ENCODE data around the gene RPL6. TPM values are rescaled to one million over a fixed set of nuclear protein-coding genes. Genes with fewer than 3 reads are reported as not detected.
"Not testable (repeated sequence)": the region's sequence is repeated elsewhere in the genome, so short reads cannot be mapped to it uniquely, and the experiment has no call there.

Gene RPL6
- polyA plus RNA-seq, 6 donors from 2014 or later = 265 to 541 (median 474) TPM

- no peaks in the 10 kb centered on the region for H3K9me3 Mint-ChIP-seq
These were observed 24.1 kb upstream of the RPL6 start for GRCh38 chr12:112433551-112433950.

DNA sequence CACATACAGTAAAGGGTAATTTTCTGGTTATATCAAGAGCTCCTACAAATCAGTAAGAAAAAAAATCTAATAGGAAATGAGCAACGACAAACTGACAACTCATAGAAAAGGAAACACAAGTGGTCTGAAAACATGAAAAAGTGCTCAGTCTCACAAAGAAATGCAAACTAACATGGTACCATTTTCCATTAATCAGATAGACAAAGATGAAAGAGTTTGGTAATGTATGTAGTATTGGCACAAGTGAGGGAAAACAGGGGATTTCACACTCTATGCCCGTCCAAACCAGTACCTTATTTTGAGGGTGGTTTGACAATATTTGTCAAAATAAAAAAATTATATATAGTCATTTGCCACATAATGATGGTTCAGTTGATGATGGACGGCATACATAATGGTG, 22.6 kb upstream of the RPL6 start:
- H3K27ac Mint-ChIP-seq = peak overlapping the region in 1 of 6 donors; percentile 17
- H3K4me1 Mint-ChIP-seq = peaks cover 0 to 16% (median 10%) of the 10 kb centered on the region in 3 donors
- no peaks in the 10 kb centered on the region for H3K27me3 Mint-ChIP-seq

More at GRCh38 chr12:112433551-112433950, 24.1 kb upstream of the RPL6 start:
- DNase-seq (no peak), ATAC-seq (ENCODE audit: low read depth in 2 of 2) (no peak)
- Mint-ChIP-seq H3K27ac (peak overlapping the region in 2 of 6 donors; percentile 15 to 84), H3K4me3 (peak overlapping the region in 1 of 8 donors; percentile 33), H3K27me3 (no peaks in the 10 kb centered on the region), H3K4me1 (peaks cover 4 to 28% (median 18%) of the 10 kb centered on the region in 3 donors), H3K36me3 (no peaks in the 10 kb centered on the region)

DNA sequence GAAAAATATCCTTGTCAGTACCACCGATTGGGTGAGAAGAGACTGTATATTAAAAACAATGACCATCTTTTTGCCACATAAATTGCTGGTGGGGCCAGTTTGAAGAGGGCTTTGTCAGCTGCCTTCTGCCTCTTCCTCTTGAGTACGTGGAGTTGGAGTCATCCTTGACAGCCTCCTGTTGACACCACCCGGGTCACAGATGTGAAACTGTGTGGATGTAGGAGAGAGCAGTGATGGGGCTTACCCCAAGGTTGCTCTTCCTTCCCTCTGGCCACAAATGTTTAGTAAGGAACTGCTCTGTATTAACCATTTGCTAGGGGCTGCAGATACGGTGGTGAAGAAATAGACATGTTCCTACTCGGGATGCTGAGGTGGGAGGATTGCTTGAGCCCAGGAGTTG, 21.5 kb upstream of the RPL6 start:
- Mint-ChIP-seq H3K4me3 (no peak overlapping the region), H3K4me1 (peaks cover 3 to 17% (median 10%) of the 10 kb centered on the region in 3 donors), H3K27ac (no peak overlapping the region), H3K27me3 (no peaks in the 10 kb centered on the region), H3K9me3 (no peaks in the 10 kb centered on the region), H3K36me3 (no peaks in the 10 kb centered on the region)
- ATAC-seq (ENCODE audit: low read depth in 2 of 2) (no peak), DNase-seq (no peak)

More for the DNA sequence above, 22.6 kb upstream of the RPL6 start:
- Mint-ChIP-seq H3K9me3 (no peaks in the 10 kb centered on the region), H3K36me3 (no peaks in the 10 kb centered on the region), H3K4me3 (no peak overlapping the region)
- DNase-seq (no peak), ATAC-seq (ENCODE audit: low read depth in 2 of 2) (no peak)

DNA sequence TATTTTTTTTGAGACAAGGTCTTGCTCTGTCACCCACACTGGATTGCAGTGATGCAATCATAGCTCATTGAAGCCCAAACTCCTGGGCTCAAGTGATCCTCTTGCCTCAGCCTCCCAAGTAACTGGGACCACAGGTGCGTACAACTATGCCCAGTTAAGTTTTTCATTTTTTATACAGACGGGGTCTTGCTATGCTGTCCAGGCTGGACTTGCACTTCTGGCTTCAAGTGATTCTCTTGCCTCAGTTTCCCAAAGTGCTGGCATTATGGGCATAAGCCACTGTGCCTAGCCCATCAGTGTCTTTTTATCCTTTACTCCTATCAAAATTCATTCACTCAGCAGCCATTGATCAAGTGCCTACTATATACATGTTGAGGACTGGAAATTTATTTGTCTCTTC, 18.4 kb upstream of the RPL6 start:
- ATAC-seq (ENCODE audit: low read depth in 2 of 2) (no peak), DNase-seq (no peak)
- H3K4me3 Mint-ChIP-seq = no peak overlapping the region
- no peaks in the 10 kb centered on the region for H3K27me3 Mint-ChIP-seq
- no peaks in the 10 kb centered on the region for H3K9me3 Mint-ChIP-seq
- no peaks in the 10 kb centered on the region for H3K36me3 Mint-ChIP-seq
- peak overlapping the region in 1 of 6 donors; percentile 22 for H3K27ac Mint-ChIP-seq
- peaks cover 17 to 30% (median 19%) of the 10 kb centered on the region in 3 donors for H3K4me1 Mint-ChIP-seq

DNA sequence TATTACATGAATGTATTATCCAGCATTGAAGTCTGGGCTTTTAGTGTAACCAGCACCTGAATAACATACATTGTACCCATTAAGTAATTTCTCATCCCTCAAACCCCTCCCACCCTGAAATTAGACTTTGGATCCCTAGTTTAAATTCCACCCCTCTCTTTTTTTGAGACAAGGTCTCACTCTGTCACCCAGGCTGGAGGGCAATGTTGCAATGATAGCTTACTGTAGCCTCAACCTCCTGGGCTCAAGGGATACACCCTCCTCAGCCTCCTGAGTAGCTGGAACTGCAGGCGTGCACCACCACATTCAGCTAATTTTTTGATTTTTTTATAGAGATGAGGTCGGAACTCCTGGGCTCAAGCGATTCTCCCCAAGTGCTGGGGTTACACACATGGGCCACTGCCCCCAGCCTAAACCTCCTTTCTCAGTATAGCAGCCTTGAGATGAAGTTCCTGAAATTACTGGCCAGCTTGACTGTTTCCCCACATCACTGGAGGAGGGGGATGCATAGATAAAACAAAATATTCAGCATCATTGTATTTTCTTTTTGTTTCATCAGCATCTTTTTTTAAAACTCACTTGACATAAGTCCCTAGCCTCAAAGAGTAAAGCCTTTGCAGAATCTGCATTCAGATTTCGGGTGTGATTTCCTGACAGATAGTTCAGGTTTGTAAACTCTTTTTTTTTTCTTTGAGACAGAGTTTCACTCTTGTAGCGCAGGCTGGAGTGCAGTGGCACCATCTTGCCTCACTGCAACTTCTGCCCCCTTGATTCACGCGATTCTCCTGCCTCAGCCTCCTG, 16.4 kb upstream of the RPL6 start:
- DNase-seq (no peak), ATAC-seq (ENCODE audit: low read depth in 2 of 2) (no peak)
- no peaks in the 10 kb centered on the region for H3K9me3 Mint-ChIP-seq
- no peak overlapping the region for H3K27ac Mint-ChIP-seq
- H3K4me3 Mint-ChIP-seq = no peak overlapping the region
- H3K36me3 Mint-ChIP-seq = no peaks in the 10 kb centered on the region
- peaks cover 23 to 40% (median 25%) of the 10 kb centered on the region in 3 donors for H3K4me1 Mint-ChIP-seq
- H3K27me3 Mint-ChIP-seq = no peaks in the 10 kb centered on the region

- no peak overlapping the region for H3K4me3 Mint-ChIP-seq
- peak overlapping the region in 3 of 6 donors; percentile 7 to 61 (median 44) for H3K27ac Mint-ChIP-seq
- DNase-seq = no peak
- no peaks in the 10 kb centered on the region for H3K36me3 Mint-ChIP-seq
- peaks cover 36 to 56% (median 38%) of the 10 kb centered on the region in 3 donors for H3K4me1 Mint-ChIP-seq
- no peaks in the 10 kb centered on the region for H3K27me3 Mint-ChIP-seq
- no peaks in the 10 kb centered on the region for H3K9me3 Mint-ChIP-seq
- ATAC-seq (ENCODE audit: low read depth in 2 of 2) = no peak
These were observed 14.7 kb upstream of the RPL6 start for GRCh38 chr12:112424126-112424525.

- no peaks in the 10 kb centered on the region for H3K36me3 Mint-ChIP-seq
- peak overlapping the region in 1 of 8 donors; percentile 70 for H3K4me3 Mint-ChIP-seq
- DNase-seq (no peak), ATAC-seq (ENCODE audit: low read depth in 2 of 2) (no peak)
- H3K4me1 Mint-ChIP-seq = peaks cover 40 to 59% (median 45%) of the 10 kb centered on the region in 3 donors
- H3K27ac Mint-ChIP-seq = no peak overlapping the region
- no peaks in the 10 kb centered on the region for H3K9me3 Mint-ChIP-seq
- no peaks in the 10 kb centered on the region for H3K27me3 Mint-ChIP-seq
These were observed 13.1 kb upstream of the RPL6 start for GRCh38 chr12:112422531-112422930.

GRCh38 chr12:112421363-112421762, 12.0 kb upstream of the RPL6 start:
- DNase-seq = no peak
- Mint-ChIP-seq H3K4me3 (peak overlapping the region in 3 of 8 donors; percentile 88 to 95 (median 93)), H3K27me3 (no peaks in the 10 kb centered on the region), H3K4me1 (peaks cover 37 to 69% (median 45%) of the 10 kb centered on the region in 3 donors), H3K27ac (no peak overlapping the region), H3K9me3 (no peaks in the 10 kb centered on the region), H3K36me3 (no peaks in the 10 kb centered on the region)
- no peak for ATAC-seq (ENCODE audit: low read depth in 2 of 2)

GRCh38 chr12:112420740-112421139, 11.3 kb upstream of the RPL6 start:
- H3K27ac Mint-ChIP-seq = peak overlapping the region in 3 of 6 donors; percentile 27 to 82 (median 49)
- peak overlapping the region in 7 of 8 donors; percentile 18 to 100 (median 88) for H3K4me3 Mint-ChIP-seq
- DNase-seq (no peak), ATAC-seq (ENCODE audit: low read depth in 2 of 2) (no peak)
- H3K4me1 Mint-ChIP-seq = peaks cover 37 to 66% (median 45%) of the 10 kb centered on the region in 3 donors
- H3K36me3 Mint-ChIP-seq = no peaks in the 10 kb centered on the region
- no peaks in the 10 kb centered on the region for H3K9me3 Mint-ChIP-seq
- H3K27me3 Mint-ChIP-seq = no peaks in the 10 kb centered on the region

GRCh38 chr12:112419297-112420133, 10.1 kb upstream of the RPL6 start:
- DNase-seq (no peak), ATAC-seq (ENCODE audit: low read depth in 2 of 2) (peak; percentile 52 to 61)
- no peaks in the 10 kb centered on the region for H3K36me3 Mint-ChIP-seq
- peak overlapping the region; percentile 87 to 100 (median 92) for H3K4me3 Mint-ChIP-seq
- no peaks in the 10 kb centered on the region for H3K9me3 Mint-ChIP-seq
- no peaks in the 10 kb centered on the region for H3K27me3 Mint-ChIP-seq
- peak overlapping the region; percentile 93 to 99 (median 96) for H3K27ac Mint-ChIP-seq
- peaks cover 37 to 59% (median 45%) of the 10 kb centered on the region in 3 donors for H3K4me1 Mint-ChIP-seq

GRCh38 chr12:112418608-112419296, 9.3 kb upstream of the RPL6 start, which contains the start of gene PTPN11:
Gene PTPN11 (plus strand): TSS chr12:112418947. CDS start chr12:112419112, 165 bp downstream.
- peak within 1 kb of the TSS; percentile 95 to 100 (median 98) for H3K4me3 Mint-ChIP-seq
- H3K4me1 Mint-ChIP-seq = peaks cover 30 to 53% (median 37%) of the 10 kb centered on the region in 3 donors
- H3K27me3 Mint-ChIP-seq = no peaks in the 10 kb centered on the region
- peak; percentile 82 to 86 for ATAC-seq (ENCODE audit: low read depth in 2 of 2)
- no peaks in the 10 kb centered on the region for H3K36me3 Mint-ChIP-seq
- H3K9me3 Mint-ChIP-seq = no peaks in the 10 kb centered on the region
- peak within 1 kb of the TSS; percentile 95 to 99 (median 98) for H3K27ac Mint-ChIP-seq
- DNase-seq = peak; percentile 92

GRCh38 chr12:112418273-112418607, 8.8 kb upstream of the RPL6 start:
- DNase-seq = no peak
- peak overlapping the region; percentile 95 to 100 (median 98) for H3K4me3 Mint-ChIP-seq
- ATAC-seq (ENCODE audit: low read depth in 2 of 2) = peak in 1 of 2 donors; percentile 5
- H3K4me1 Mint-ChIP-seq = peaks cover 30 to 51% (median 37%) of the 10 kb centered on the region in 3 donors
- no peaks in the 10 kb centered on the region for H3K27me3 Mint-ChIP-seq
- H3K36me3 Mint-ChIP-seq = no peaks in the 10 kb centered on the region
- peak overlapping the region; percentile 88 to 99 (median 98) for H3K27ac Mint-ChIP-seq
- H3K9me3 Mint-ChIP-seq = no peaks in the 10 kb centered on the region

- not testable (repeated sequence) for H3K27me3 Mint-ChIP-seq; DNase-seq; H3K36me3 Mint-ChIP-seq; H3K27ac Mint-ChIP-seq; H3K9me3 Mint-ChIP-seq; ATAC-seq (ENCODE audit: low read depth in 2 of 2)
- H3K4me3 Mint-ChIP-seq = peak overlapping the region in 4 of 8 donors; percentile 23 to 86 (median 36)
- H3K4me1 Mint-ChIP-seq = peaks cover 21 to 32% (median 24%) of the 10 kb centered on the region in 3 donors
These were observed 6.1 kb upstream of the RPL6 start for GRCh38 chr12:112415457-112415856.

Data from naive B cell (primary cell).